GM19467 (cell line): ENCODE measurements around the gene ISG20L2.
A peak's percentile ranks its signal among the peaks of the same experiment; 100 is the strongest.
"Not testable (repeated sequence)": the region's sequence is repeated elsewhere in the genome, so short reads cannot be mapped to it uniquely, and the experiment has no call there.

ENCODE experiments used
- ATAC-seq: cut with Tn5 transposase; IDR thresholded peaks from one replicate; pipeline ENCODE4 v1.9.1; 2021; ENCODE audit warnings: mild to moderate bottlenecking, moderate library complexity; ENCODE audit not compliant: unreplicated experiment

The ISG20L2 gene

GRCh38 chr1:156728599-156729462 is at the start of gene ISG20L2:
Gene ISG20L2, minus strand, starts transcription at chr1:156728766. Its CDS starts 1,114 bp downstream, at chr1:156727652.
- peak; percentile 77 for ATAC-seq

GRCh38 chr1:156777573-156777972 is 49.0 kb upstream of the ISG20L2 start:
- ATAC-seq: no peak

- no peak for ATAC-seq
These were observed 48.4 kb upstream of the ISG20L2 start for GRCh38 chr1:156776942-156777341.

- no peak for ATAC-seq
These were observed 47.2 kb upstream of the ISG20L2 start for GRCh38 chr1:156775799-156776198.

GRCh38 chr1:156773607-156774006 is 45.0 kb upstream of the ISG20L2 start:
- ATAC-seq: no peak

- ATAC-seq: no peak
These were observed 44.3 kb upstream of the ISG20L2 start for GRCh38 chr1:156772728-156773497.

GRCh38 chr1:156772222-156772621 is 43.7 kb upstream of the ISG20L2 start:
- no peak for ATAC-seq

GRCh38 chr1:156768610-156769295 is 40.2 kb upstream of the ISG20L2 start:
- no peak for ATAC-seq

GRCh38 chr1:156767879-156768604 is 39.5 kb upstream of the ISG20L2 start:
- no peak for ATAC-seq

- peak; percentile 94 for ATAC-seq
These were observed 38.7 kb upstream of the ISG20L2 start, which contains the start of gene PRCC for GRCh38 chr1:156767101-156767878. Gene PRCC, plus strand, starts transcription at chr1:156767535. Its CDS starts 237 bp downstream, at chr1:156767772.

GRCh38 chr1:156766298-156767100 is 37.9 kb upstream of the ISG20L2 start:
- no peak for ATAC-seq

- ATAC-seq: no peak
These were observed 37.1 kb upstream of the ISG20L2 start for GRCh38 chr1:156765666-156766065.

- not testable (repeated sequence) for ATAC-seq
These were observed 36.6 kb upstream of the ISG20L2 start for GRCh38 chr1:156765136-156765535.

- ATAC-seq: no peak
These were observed 32.2 kb upstream of the ISG20L2 start for GRCh38 chr1:156760796-156761104.

GRCh38 chr1:156760092-156760795 is 31.7 kb upstream of the ISG20L2 start:
- no peak for ATAC-seq

- ATAC-seq: not testable (repeated sequence)
These were observed 29.1 kb upstream of the ISG20L2 start for GRCh38 chr1:156757572-156758253.

GRCh38 chr1:156756355-156756754 is 27.8 kb upstream of the ISG20L2 start:
- no peak for ATAC-seq

- no peak for ATAC-seq
These were observed 27.0 kb upstream of the ISG20L2 start for GRCh38 chr1:156755527-156755950.
